Gastroesophageal sphincter (tissue), 3 donors: ENCODE measurements around the gene HNRNPA3.

ENCODE experiments used
- CTCF ChIP-seq, 4 experiments: fragments of 200-600 bp in 2 of 4; fragments of 450-650 bp in 2 of 4; sonication (generic) in 1 of 4; IDR thresholded peaks; one replicate each; pipeline ENCODE4 v1.5.1; 2017 to 2019; ENCODE audit warnings: antibody characterized with exemption in 4 of 4, mild to moderate bottlenecking in 2 of 4, moderate library complexity in 2 of 4
- EP300 ChIP-seq: sonication (generic); formaldehyde crosslinking; IDR thresholded peaks from one replicate; pipeline ENCODE4 v1.6.1; 2017; ENCODE audit warnings: antibody characterized with exemption, mild to moderate bottlenecking
- POLR2A ChIP-seq, 2 donors: fragments of 450-650 bp; IDR thresholded peaks; one replicate each; pipeline ENCODE4 v1.6.1; 2017; ENCODE audit warnings: antibody characterized with exemption in 2 of 2, mild to moderate bottlenecking in 2 of 2, moderate library complexity in 1 of 2

GRCh38 chr2:177192788-177193187 lies 19.8 kb upstream of the HNRNPA3 start:
- TF ChIP-seq CTCF (IDR thresholded peaks at IDR 0.05) (no peak), POLR2A (IDR thresholded peaks at IDR 0.05) (no peak), EP300 (no peak)
